Breast epithelium (tissue), 3 donors: Measurements from ENCODE around the gene WIPI1.

ENCODE experiments used
- CTCF ChIP-seq, 3 donors: fragments of 450-650 bp; IDR thresholded peaks; one replicate each; pipeline ENCODE4 v1.5.1; 2016 to 2017; ENCODE audit warnings: antibody characterized with exemption in 3 of 3, mild to moderate bottlenecking in 3 of 3, moderate library complexity in 3 of 3
- POLR2A ChIP-seq: fragments of 450-650 bp; IDR thresholded peaks from one replicate; pipeline ENCODE4 v1.6.1; 2016; ENCODE audit warnings: antibody characterized with exemption, mild to moderate bottlenecking, moderate library complexity
- POLR2AphosphoS5 ChIP-seq, 3 donors: sonication (generic); formaldehyde crosslinking; IDR thresholded peaks; one replicate each; pipeline ENCODE4 v1.6.1; 2017; ENCODE audit warnings: antibody characterized with exemption in 3 of 3

- TF ChIP-seq CTCF (IDR thresholded peaks at IDR 0.05) (no peak), POLR2AphosphoS5 (IDR thresholded peaks at IDR 0.05) (no peak), POLR2A (no peak)
These were observed 34.5 kb downstream of the WIPI1 start for GRCh38 chr17:68422821-68423220.
